A549 treated with RU486 at 1 μM for 4 hours (cell line): ENCODE data around the gene FCHO1. TPM values are rescaled to one million over a fixed set of nuclear protein-coding genes. Genes with fewer than 3 reads are reported as not detected.

Experiments
- total RNA-seq: library from RNA; stranded (reverse); fragments of 200-300 nt; extraction: Qiagen RNA extraction; gene quantifications from 5 replicates; pipeline ENCODE4 v1.2.3, GENCODE V29; 2022; ENCODE audit warnings: low read depth

FCHO1 gene
- total RNA-seq, result 16.6 to 20.5 TPM (median 19.1 TPM) in 5 replicates

GRCh38 chr19:17751103-17751911 lies at the start of gene FCHO1:
FCHO1 (plus strand) TSS chr19:17751477; CDS start chr19:17755165, 3,688 bp downstream.

DNA sequence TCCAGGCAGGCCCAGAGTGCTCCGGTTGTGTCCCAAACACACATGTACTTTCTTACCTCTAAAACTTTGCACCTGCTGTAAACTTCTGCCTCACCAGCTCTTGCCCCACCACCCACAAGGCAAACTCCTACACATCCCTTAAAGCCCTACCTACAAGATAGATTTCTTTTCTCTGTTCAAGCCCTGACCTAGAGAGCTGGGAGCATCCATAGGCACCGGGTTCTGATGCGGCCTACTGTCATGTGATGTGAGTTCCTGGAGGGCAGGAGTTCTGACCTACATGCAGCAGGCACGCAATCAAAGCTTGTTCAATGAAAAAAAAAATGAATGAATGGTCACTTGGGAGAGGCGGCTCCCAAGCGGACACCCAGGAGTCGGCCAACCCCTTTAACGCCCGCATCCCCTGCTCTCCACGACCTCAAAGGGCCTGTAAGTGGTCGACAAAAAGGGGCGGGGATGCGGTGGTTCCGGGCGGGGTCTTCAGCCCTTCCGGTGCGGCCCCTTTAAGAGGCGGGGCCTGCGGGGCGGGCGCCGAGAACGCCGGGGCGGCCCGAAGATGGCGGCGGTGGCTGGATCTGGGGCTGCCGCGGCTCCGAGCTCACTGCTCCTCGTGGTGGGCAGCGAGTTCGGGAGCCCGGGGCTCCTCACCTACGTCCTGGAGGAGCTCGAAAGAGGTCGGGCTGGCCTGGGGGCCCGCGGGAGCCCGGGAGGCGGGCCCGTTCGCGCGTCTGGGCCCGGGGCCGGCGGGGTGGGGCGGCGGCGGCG lies 32.1 kb upstream of the FCHO1 start, which contains the start of gene MAP1S:
Gene MAP1S (plus strand): TSS at position 534 of the 765 bp plus-strand sequence. CDS start 23 bp downstream, at position 557.

DNA sequence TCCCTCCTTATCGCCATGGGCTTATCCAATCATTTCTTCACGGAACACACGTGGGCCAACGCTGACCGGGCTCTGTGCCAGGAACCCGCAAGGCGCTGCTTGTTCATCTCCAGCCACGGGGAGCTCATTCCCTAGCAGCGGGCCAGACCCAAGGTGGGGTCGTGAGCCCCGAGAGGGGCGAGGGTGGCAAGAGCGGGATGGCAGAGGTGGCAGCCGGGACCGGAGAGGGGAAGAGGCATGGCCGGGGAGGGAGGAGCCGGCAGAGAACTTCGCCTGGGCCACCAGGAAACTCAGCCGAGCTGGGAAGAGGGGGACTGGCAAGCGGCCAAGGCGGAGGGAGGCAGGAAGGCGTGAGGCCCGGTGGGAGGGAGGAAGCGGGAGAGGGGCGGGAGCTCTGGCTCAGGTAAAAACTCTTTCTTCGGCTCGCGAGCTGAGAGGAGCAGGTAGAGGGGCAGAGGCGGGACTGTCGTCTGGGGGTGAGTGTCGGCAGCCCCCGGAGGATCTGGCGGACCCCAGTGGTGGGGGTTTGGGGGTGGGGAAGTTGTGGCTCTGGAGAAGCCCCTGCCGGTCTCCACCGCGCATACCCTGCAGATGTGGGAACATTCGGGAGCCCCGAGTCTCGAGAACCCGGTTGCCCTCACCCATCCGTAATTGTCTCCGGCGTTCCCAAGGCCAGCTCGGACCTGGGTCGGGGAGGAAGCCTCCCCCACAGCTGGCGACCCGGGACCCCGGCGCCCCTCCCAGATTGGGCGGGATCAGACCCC lies 43.6 kb downstream of the FCHO1 start, which contains the start of gene B3GNT3:
Gene B3GNT3 (plus strand): TSS at position 408 of the 764 bp plus-strand sequence. CDS start 12,670 bp downstream, outside the sequence.

GRCh38 chr19:17821190-17821589 lies 69.9 kb downstream of the FCHO1 start, which contains the start of gene INSL3:
INSL3 (minus strand) TSS chr19:17821519; CDS start chr19:17821506, 13 bp downstream.

Other genes starting within 250 kb of the FCHO1 start
- 47.5 to 79.9 TPM (median 67.0 TPM) in 5 replicates for gene PGLS, start 239.8 kb upstream of the FCHO1 start, total RNA-seq
- gene COLGALT1, start 195.8 kb upstream of the FCHO1 start, total RNA-seq, result 57.5 to 79.4 TPM (median 71.9 TPM) in 5 replicates
- 1.00 to 2.2 TPM (median 1.5 TPM) in 5 replicates for gene UNC13A, start 63.1 kb upstream of the FCHO1 start, total RNA-seq
- 21.9 to 35.6 TPM (median 34.1 TPM) in 5 replicates for gene MAP1S, start 32.0 kb upstream of the FCHO1 start, total RNA-seq
- gene B3GNT3, start 43.7 kb downstream of the FCHO1 start, total RNA-seq, result 4.0 to 5.3 TPM (median 4.9 TPM) in 5 replicates
- 0.57 to 0.74 TPM (median 0.67 TPM) in 5 replicates for gene INSL3, start 70.0 kb downstream of the FCHO1 start, total RNA-seq
- 0.15 to 0.36 TPM (median 0.31 TPM) in 5 replicates for gene JAK3, start 96.5 kb downstream of the FCHO1 start, total RNA-seq
- 1,820 to 2,407 TPM (median 2,274 TPM) in 5 replicates for gene RPL18A, start 108.4 kb downstream of the FCHO1 start, total RNA-seq
- 0.06 to 0.25 TPM (median 0.17 TPM) in 5 replicates for gene SLC5A5, start 120.5 kb downstream of the FCHO1 start, total RNA-seq
- gene CCDC124, start 181.5 kb downstream of the FCHO1 start, total RNA-seq, result 101 to 120 TPM (median 112 TPM) in 5 replicates
- 0.38 to 0.98 TPM (median 0.47 TPM) in 5 replicates for gene KCNN1, start 215.6 kb downstream of the FCHO1 start, total RNA-seq